Measurements from ENCODE around the gene ATXN1.

Gene ATXN1

GRCh38 chr6:16697437-16698161 lies 63.7 kb downstream of the ATXN1 start:
- no peak; the same call in 2 of the 3 replicates for ATAC-seq
- no peak for TF ChIP-seq SNAI2 (CRISPR knock-in tag; IDR thresholded peaks at IDR 0.05)
- TF ChIP-seq ZNF565 (CRISPR knock-in tag; conservative IDR thresholded peaks at IDR 0.05; ENCODE audit: low read depth) = no peak
- no peak for TF ChIP-seq PPARA (CRISPR knock-in tag; IDR thresholded peaks at IDR 0.05; ENCODE audit: borderline replicate concordance)
- no peak for TF ChIP-seq RARB (CRISPR knock-in tag; IDR thresholded peaks at IDR 0.05)
- TF ChIP-seq CSDC2 (CRISPR knock-in tag; IDR thresholded peaks at IDR 0.05) = no peak
- TF ChIP-seq CSRNP3 (CRISPR knock-in tag; IDR thresholded peaks at IDR 0.05) = no peak
- TF ChIP-seq, protein P1, sequence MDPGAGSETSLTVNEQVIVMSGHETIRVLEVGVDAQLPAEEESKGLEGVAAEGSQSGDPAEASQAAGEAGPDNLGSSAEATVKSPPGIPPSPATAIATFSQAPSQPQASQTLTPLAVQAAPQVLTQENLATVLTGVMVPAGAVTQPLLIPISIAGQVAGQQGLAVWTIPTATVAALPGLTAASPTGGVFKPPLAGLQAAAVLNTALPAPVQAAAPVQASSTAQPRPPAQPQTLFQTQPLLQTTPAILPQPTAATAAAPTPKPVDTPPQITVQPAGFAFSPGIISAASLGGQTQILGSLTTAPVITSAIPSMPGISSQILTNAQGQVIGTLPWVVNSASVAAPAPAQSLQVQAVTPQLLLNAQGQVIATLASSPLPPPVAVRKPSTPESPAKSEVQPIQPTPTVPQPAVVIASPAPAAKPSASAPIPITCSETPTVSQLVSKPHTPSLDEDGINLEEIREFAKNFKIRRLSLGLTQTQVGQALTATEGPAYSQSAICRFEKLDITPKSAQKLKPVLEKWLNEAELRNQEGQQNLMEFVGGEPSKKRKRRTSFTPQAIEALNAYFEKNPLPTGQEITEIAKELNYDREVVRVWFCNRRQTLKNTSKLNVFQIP (CRISPR knock-in tag; IDR thresholded peaks at IDR 0.05; ENCODE audit: borderline replicate concordance, low read depth) = no peak
- TF ChIP-seq PATZ1 (CRISPR knock-in tag; IDR thresholded peaks at IDR 0.05; ENCODE audit: borderline replicate concordance) = no peak
- no peak for TF ChIP-seq TCF4 (CRISPR knock-in tag; IDR thresholded peaks at IDR 0.05; ENCODE audit: borderline replicate concordance)
- TF ChIP-seq ZFP30 (CRISPR knock-in tag; IDR thresholded peaks at IDR 0.05) = no peak
- TF ChIP-seq ZFP3 (CRISPR knock-in tag; IDR thresholded peaks at IDR 0.05) = no peak
- TF ChIP-seq ZNF70 (CRISPR knock-in tag; IDR thresholded peaks at IDR 0.05) = no peak
- TF ChIP-seq CREB5 (CRISPR knock-in tag; IDR thresholded peaks at IDR 0.05; ENCODE audit: low read depth) = no peak
- no peak for TF ChIP-seq TSHZ2 (CRISPR knock-in tag; IDR thresholded peaks at IDR 0.05)
- TF ChIP-seq ESRRG (CRISPR knock-in tag; IDR thresholded peaks at IDR 0.05) = no peak

DNA sequence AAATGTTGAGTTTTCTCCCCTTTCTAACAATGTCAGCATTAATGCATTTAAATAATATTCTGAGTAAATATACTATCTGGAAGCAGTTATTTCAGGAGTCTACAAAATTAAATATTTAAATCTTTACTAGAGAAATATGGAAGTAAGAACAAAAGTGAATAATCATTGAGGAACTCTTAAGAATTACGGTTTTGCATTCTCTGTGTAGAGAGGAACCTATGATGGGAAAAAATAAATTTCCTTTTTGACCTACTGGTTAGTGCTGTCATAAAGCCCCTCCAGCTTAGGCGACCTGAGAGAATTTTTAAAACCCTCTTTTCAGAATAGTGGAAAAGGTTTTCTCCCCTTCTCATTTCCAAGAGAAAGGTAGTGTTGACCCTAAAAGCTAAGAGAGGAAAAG lies 64.8 kb downstream of the ATXN1 start:
- TF ChIP-seq ZNF565 (CRISPR knock-in tag; conservative IDR thresholded peaks at IDR 0.05; ENCODE audit: low read depth) = no peak
- TF ChIP-seq CSRNP3 (CRISPR knock-in tag; IDR thresholded peaks at IDR 0.05) = no peak
- TF ChIP-seq CSDC2 (CRISPR knock-in tag; IDR thresholded peaks at IDR 0.05) = no peak
- no peak for TF ChIP-seq ESRRG (CRISPR knock-in tag; IDR thresholded peaks at IDR 0.05)
- TF ChIP-seq ZNF70 (CRISPR knock-in tag; IDR thresholded peaks at IDR 0.05) = no peak
- TF ChIP-seq BACH2 (CRISPR knock-in tag; IDR thresholded peaks at IDR 0.05; ENCODE audit: borderline replicate concordance) = no peak
- TF ChIP-seq ZFP30 (CRISPR knock-in tag; IDR thresholded peaks at IDR 0.05) = no peak
- no peak for TF ChIP-seq SNAI2 (CRISPR knock-in tag; IDR thresholded peaks at IDR 0.05)
- TF ChIP-seq PATZ1 (CRISPR knock-in tag; IDR thresholded peaks at IDR 0.05; ENCODE audit: borderline replicate concordance) = no peak
- TF ChIP-seq RARB (CRISPR knock-in tag; IDR thresholded peaks at IDR 0.05) = no peak
- TF ChIP-seq ISL1 (CRISPR knock-in tag; IDR thresholded peaks at IDR 0.05) = no peak
- no peak for TF ChIP-seq TOX (CRISPR knock-in tag; IDR thresholded peaks at IDR 0.05; ENCODE audit: borderline replicate concordance)
- TF ChIP-seq PPARA (CRISPR knock-in tag; IDR thresholded peaks at IDR 0.05; ENCODE audit: borderline replicate concordance) = no peak
- TF ChIP-seq ZC3H10 (CRISPR knock-in tag; IDR thresholded peaks at IDR 0.05) = no peak
- TF ChIP-seq ZFP3 (CRISPR knock-in tag; IDR thresholded peaks at IDR 0.05) = no peak
- no peak for TF ChIP-seq ARNTL (CRISPR knock-in tag; IDR thresholded peaks at IDR 0.05; ENCODE audit: borderline replicate concordance, low read depth)
- no peak for TF ChIP-seq ZNF8 (CRISPR knock-in tag; IDR thresholded peaks at IDR 0.05)
- no peak for TF ChIP-seq OSR1 (CRISPR knock-in tag; IDR thresholded peaks at IDR 0.05)
- TF ChIP-seq CREB5 (CRISPR knock-in tag; IDR thresholded peaks at IDR 0.05; ENCODE audit: low read depth) = no peak
- no peak for ATAC-seq
